ENCODE results near the gene PRKCI.

Gene PRKCI

DNA sequence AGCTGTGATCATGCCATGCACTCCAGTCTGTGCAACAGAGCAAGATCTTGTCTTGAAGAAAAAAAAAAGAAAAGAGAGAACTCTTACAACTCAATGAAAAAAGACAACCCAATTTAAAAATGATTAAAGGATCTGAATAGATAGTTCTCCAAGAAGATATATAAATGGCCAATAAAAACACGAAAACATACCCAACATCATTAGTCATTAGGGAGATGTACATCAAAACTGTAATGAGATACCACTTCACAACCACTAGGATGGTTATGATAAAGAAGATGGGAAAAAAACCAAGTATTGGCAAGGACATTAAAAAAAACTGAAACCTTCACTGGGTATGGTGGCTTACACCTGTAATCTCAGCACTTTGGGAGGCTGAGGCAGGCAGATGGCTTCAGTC lies 2.4 kb upstream of the PRKCI start:
- no peak for TF ChIP-seq CTCF (IDR thresholded peaks at IDR 0.05; ENCODE audit: low read depth, low read length)
- no peak for DNase-seq

DNA sequence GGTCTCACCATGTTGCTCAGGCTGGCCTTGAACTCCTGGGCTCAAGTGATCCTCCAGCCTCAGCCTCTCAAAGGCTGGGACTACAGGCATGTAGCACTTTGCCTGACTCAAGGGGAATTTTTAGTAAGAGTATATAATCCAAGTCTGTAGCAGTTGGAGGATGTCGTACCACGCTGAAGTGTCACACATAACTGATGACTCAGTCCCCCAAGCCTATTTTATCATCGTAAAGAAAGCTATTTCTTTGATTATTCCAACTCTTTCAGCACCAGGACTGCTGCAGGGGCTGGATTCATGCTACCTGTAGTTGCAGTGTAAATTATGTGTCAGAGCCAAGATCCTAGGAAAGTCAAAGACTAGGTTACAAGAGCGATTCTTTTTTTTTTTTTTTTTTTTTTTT lies 1.4 kb upstream of the PRKCI start:
- no peak for DNase-seq
- Histone ChIP-seq H3K27ac (no peak overlapping the region), H3K27me3 (ENCODE audit: insufficient read depth, low read depth, severe bottlenecking) (no peaks in the 10 kb centered on the region), H3K36me3 (peaks cover 4% of the 10 kb centered on the region), H3K4me3 (ENCODE audit: low read depth, low read length) (no peak overlapping the region), H3K9me3 (ENCODE audit: severe bottlenecking) (no peaks in the 10 kb centered on the region)
- TF ChIP-seq CTCF (IDR thresholded peaks at IDR 0.05; ENCODE audit: low read depth, low read length): no peak

More for the DNA sequence above, 2.4 kb upstream of the PRKCI start:
- no peaks in the 10 kb centered on the region for H3K27me3 ChIP-seq (ENCODE audit: insufficient read depth, low read depth, severe bottlenecking)
- H3K9me3 ChIP-seq (ENCODE audit: severe bottlenecking): no peaks in the 10 kb centered on the region
- peaks cover 4% of the 10 kb centered on the region for H3K36me3 ChIP-seq
- H3K27ac ChIP-seq: no peak overlapping the region
- no peak overlapping the region for H3K4me3 ChIP-seq (ENCODE audit: low read depth, low read length)

DNA sequence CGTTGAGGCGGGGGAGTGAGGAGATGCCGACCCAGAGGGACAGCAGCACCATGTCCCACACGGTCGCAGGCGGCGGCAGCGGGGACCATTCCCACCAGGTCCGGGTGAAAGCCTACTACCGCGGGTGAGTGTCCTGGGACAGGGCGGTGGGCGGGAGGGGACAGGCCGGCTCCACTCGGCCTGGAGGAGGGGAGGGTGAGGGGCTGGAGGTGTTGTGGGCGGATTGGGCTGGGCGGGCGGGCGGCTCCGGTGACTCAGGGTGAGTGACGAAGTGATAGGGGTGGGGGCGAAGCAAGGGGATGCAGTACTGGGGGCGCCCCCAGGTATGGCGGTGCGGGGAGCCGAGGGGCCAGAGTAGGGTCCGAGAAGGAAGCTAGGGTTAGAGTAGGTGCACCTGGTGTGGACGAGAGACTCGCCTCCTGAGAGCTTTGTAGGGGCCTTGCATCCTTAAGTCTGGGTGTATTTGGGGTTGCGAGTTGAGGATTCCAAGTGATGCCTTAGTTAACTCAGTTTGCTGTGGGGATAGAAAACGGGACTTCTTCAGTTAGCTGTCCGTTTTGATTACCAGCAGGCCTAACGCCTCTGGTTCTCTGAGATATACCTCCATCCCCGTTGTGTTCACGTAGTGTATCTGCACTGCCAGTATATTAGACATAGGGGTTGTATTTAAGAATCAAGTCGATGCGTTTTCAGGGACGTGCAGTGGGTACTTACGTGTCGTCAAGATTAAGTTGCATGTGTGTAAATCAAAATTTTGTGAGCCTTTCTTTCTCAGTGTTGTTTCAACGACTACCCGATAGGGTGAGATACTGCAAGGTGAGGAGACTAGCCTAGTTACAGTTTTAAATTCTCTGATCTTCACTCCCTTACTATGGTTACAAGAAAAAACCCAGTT lies 670 bp downstream of the PRKCI start:
- Histone ChIP-seq H3K36me3 (peaks cover 4% of the 10 kb centered on the region), H3K4me3 (ENCODE audit: low read depth, low read length) (peak overlapping the region; percentile 86)

DNA sequence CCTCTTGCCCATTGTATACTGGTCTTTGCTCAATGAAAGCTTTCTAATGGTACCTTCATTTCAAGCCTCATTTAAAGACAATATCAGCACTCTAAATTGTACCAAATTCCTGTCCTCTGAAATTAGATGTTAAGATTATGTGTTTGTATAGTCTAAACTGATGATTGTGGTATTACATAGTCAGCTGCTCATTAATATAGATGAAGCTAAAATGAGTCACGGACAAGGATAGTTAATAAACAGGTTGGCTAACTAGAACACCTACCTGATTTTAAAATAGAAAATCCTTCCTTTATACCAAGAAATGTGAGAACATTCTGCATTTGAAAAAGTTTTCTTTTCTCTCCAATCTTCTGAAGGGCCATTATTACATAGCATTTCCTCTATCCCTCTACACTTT lies 2.9 kb downstream of the PRKCI start:
- Histone ChIP-seq H3K27ac (no peak overlapping the region), H3K9me3 (ENCODE audit: severe bottlenecking) (no peaks in the 10 kb centered on the region), H3K36me3 (peaks cover 4% of the 10 kb centered on the region), H3K4me3 (ENCODE audit: low read depth, low read length) (no peak overlapping the region), H3K27me3 (ENCODE audit: insufficient read depth, low read depth, severe bottlenecking) (no peaks in the 10 kb centered on the region)
- DNase-seq: no peak
- TF ChIP-seq CTCF (IDR thresholded peaks at IDR 0.05; ENCODE audit: low read depth, low read length): no peak

More for the DNA sequence above, 670 bp downstream of the PRKCI start:
- no peak for TF ChIP-seq CTCF (IDR thresholded peaks at IDR 0.05; ENCODE audit: low read depth, low read length)
- Histone ChIP-seq H3K27ac (peak overlapping the region; percentile 99), H3K27me3 (ENCODE audit: insufficient read depth, low read depth, severe bottlenecking) (no peaks in the 10 kb centered on the region), H3K9me3 (ENCODE audit: severe bottlenecking) (no peaks in the 10 kb centered on the region)
- DNase-seq: peak; percentile 42

DNA sequence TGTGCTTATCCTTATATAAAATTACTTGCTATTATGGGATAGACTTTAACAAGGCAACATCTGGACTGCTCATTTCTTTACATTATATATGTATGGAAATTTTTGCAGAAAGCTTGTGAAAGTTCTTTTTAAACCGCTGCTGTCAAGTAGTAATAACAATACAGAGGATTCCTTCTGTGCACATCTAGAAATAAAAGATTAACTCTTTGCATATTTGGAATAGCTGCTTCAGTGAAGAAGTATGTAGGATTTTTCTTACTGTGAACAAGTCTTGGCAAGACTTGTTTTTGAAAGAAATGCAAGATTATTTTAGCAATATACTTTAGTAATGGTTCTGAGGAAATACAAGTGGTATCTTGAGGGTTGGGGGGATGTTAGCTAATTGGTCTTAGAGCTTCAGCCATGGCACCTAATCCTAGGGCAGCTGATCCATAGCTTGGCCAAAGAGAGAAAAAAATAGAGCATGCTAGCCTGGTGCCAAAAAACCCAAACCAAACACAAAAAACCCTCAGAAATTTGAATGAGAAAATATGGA lies 4.3 kb downstream of the PRKCI start:
- H3K27me3 ChIP-seq (ENCODE audit: insufficient read depth, low read depth, severe bottlenecking): no peaks in the 10 kb centered on the region
- H3K36me3 ChIP-seq: peaks cover 4% of the 10 kb centered on the region
- no peak overlapping the region for H3K27ac ChIP-seq
- no peaks in the 10 kb centered on the region for H3K9me3 ChIP-seq (ENCODE audit: severe bottlenecking)
- no peak for TF ChIP-seq CTCF (IDR thresholded peaks at IDR 0.05; ENCODE audit: low read depth, low read length)
- DNase-seq: no peak
- no peak overlapping the region for H3K4me3 ChIP-seq (ENCODE audit: low read depth, low read length)
